ENCODE results near the gene NEGR1.

NEGR1 gene

GRCh38 chr1:71557138-71557537 lies 725.2 kb downstream of the NEGR1 start:
- H3K4me1 ChIP-seq (ENCODE audit: control insufficient read depth, insufficient read depth, low read length) = peaks cover 13% of the 10 kb centered on the region
- H3K4me2 ChIP-seq (ENCODE audit: low read length) = no peak overlapping the region
- H3K9me3 ChIP-seq (replicated peaks; ENCODE audit: low read length) = no peaks in the 10 kb centered on the region
- H3K27me3 ChIP-seq (ENCODE audit: control insufficient read depth, insufficient read depth, low read length) = no peaks in the 10 kb centered on the region
- no peaks in the 10 kb centered on the region for H3K36me3 ChIP-seq (ENCODE audit: insufficient read depth, low read length)
- no peak overlapping the region for H3K9ac ChIP-seq (ENCODE audit: low read depth, low read length)
- H3K4me3 ChIP-seq (ENCODE audit: low read length) = no peak overlapping the region

GRCh38 chr1:71548398-71548890 lies 733.9 kb downstream of the NEGR1 start:
- no peaks in the 10 kb centered on the region for H3K36me3 ChIP-seq (ENCODE audit: insufficient read depth, low read length)
- H3K27me3 ChIP-seq (ENCODE audit: control insufficient read depth, insufficient read depth, low read length) = no peaks in the 10 kb centered on the region
- no peak overlapping the region for H3K4me2 ChIP-seq (ENCODE audit: low read length)
- H3K4me1 ChIP-seq (ENCODE audit: control insufficient read depth, insufficient read depth, low read length) = no peaks in the 10 kb centered on the region
- H3K4me3 ChIP-seq (ENCODE audit: low read length) = no peak overlapping the region
- no peak overlapping the region for H3K9ac ChIP-seq (ENCODE audit: low read depth, low read length)
- H3K9me3 ChIP-seq (replicated peaks; ENCODE audit: low read length) = no peaks in the 10 kb centered on the region

DNA sequence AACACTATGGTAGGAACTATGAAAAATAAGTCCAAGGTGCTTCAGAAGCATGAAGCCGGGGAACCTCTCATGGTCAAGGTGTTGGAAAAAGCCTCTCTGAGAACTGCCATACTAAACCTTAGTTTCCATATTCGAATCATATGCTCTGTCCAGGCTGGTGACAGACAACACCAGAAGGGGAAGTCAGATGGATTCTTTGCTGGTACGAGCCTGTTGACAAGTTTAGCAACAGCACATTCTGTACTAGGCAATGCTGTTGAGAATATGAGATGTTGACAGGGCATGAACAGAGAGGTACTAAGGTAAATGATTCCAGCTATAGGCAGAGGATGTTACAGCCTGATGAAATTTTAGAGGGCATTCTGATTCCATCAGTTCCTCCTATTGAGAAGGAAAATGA lies 740.2 kb downstream of the NEGR1 start:
- Histone ChIP-seq H3K36me3 (ENCODE audit: insufficient read depth, low read length) (no peaks in the 10 kb centered on the region), H3K9ac (ENCODE audit: low read depth, low read length) (no peak overlapping the region)

DNA sequence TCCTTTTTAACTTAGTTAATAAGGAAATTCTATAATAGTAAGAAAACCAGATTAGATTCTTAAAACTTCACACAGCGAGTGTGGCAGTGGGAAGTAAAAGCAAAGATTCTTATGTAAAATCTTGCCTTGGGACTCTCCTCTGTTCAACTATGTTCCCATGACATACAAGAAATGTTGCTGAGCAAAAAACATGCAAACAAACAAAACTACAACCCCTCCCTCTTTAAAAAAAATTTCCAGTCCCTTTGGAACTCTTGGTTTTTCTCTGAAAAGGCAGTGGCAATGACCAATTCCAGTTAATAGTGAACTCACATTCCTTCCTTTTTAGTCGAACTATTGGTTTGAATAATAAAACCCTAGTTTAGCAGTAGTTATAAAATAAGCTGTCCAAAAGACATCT lies 748.4 kb downstream of the NEGR1 start:
- Histone ChIP-seq H3K4me2 (ENCODE audit: low read length) (no peak overlapping the region), H3K9ac (ENCODE audit: low read depth, low read length) (no peak overlapping the region), H3K4me3 (ENCODE audit: low read length) (no peak overlapping the region), H3K36me3 (ENCODE audit: insufficient read depth, low read length) (no peaks in the 10 kb centered on the region), H3K27me3 (ENCODE audit: control insufficient read depth, insufficient read depth, low read length) (no peaks in the 10 kb centered on the region), H3K9me3 (replicated peaks; ENCODE audit: low read length) (no peaks in the 10 kb centered on the region), H3K4me1 (ENCODE audit: control insufficient read depth, insufficient read depth, low read length) (no peaks in the 10 kb centered on the region)

More for the DNA sequence above, 740.2 kb downstream of the NEGR1 start:
- Histone ChIP-seq H3K4me1 (ENCODE audit: control insufficient read depth, insufficient read depth, low read length) (no peaks in the 10 kb centered on the region), H3K27me3 (ENCODE audit: control insufficient read depth, insufficient read depth, low read length) (no peaks in the 10 kb centered on the region), H3K9me3 (replicated peaks; ENCODE audit: low read length) (no peaks in the 10 kb centered on the region), H3K4me2 (ENCODE audit: low read length) (no peak overlapping the region), H3K4me3 (ENCODE audit: low read length) (no peak overlapping the region)

DNA sequence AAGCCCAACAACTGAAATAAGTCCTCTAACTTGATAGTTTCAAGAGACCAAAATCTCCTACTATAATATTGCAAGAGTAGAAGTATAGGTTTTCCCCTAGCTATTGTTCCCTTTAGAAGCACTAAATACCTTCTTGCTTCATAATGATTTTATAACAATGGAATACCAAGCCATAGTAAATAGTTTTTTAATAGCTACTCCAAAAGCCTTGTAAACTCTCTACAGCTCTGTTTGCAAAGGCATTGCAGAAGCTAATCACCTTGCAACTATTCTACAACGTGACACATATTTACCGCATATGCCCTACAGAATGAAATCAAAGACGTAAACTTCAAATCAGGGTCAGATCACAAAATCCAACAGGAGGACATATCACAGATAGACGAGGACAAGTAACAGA lies 750.0 kb downstream of the NEGR1 start:
- Histone ChIP-seq H3K9me3 (replicated peaks; ENCODE audit: low read length) (no peaks in the 10 kb centered on the region), H3K36me3 (ENCODE audit: insufficient read depth, low read length) (no peaks in the 10 kb centered on the region), H3K4me1 (ENCODE audit: control insufficient read depth, insufficient read depth, low read length) (peaks cover under 1% of the 10 kb centered on the region), H3K9ac (ENCODE audit: low read depth, low read length) (no peak overlapping the region), H3K27me3 (ENCODE audit: control insufficient read depth, insufficient read depth, low read length) (no peaks in the 10 kb centered on the region), H3K4me2 (ENCODE audit: low read length) (no peak overlapping the region), H3K4me3 (ENCODE audit: low read length) (no peak overlapping the region)

- H3K9ac ChIP-seq (ENCODE audit: low read depth, low read length) = no peak overlapping the region
- no peak overlapping the region for H3K4me3 ChIP-seq (ENCODE audit: low read length)
- peak overlapping the region; percentile 47 for H3K4me2 ChIP-seq (ENCODE audit: low read length)
- peaks cover 10% of the 10 kb centered on the region for H3K4me1 ChIP-seq (ENCODE audit: control insufficient read depth, insufficient read depth, low read length)
- no peaks in the 10 kb centered on the region for H3K9me3 ChIP-seq (replicated peaks; ENCODE audit: low read length)
- H3K36me3 ChIP-seq (ENCODE audit: insufficient read depth, low read length) = no peaks in the 10 kb centered on the region
- no peaks in the 10 kb centered on the region for H3K27me3 ChIP-seq (ENCODE audit: control insufficient read depth, insufficient read depth, low read length)
Observed at GRCh38 chr1:71526824-71527223, 755.5 kb downstream of the NEGR1 start.

DNA sequence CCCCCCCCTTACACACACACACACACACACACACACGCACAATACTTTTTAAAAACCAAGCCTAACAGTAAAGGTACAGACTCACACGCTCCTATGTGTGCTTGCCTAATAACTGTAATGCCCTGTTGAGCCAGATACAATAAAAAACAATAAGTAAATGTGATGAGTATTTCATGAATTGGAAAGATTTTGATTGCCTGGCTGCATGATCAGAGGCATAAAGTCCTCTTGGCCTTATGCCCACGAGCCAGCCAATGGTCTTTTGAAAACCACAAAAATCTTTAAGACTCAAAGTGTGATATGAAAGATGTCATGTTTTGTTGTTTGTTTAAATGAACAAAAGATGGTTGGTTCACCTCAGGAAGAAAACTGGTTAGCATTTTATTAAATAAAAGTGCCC lies 759.6 kb downstream of the NEGR1 start:
- no peaks in the 10 kb centered on the region for H3K9me3 ChIP-seq (replicated peaks; ENCODE audit: low read length)
- no peak overlapping the region for H3K9ac ChIP-seq (ENCODE audit: low read depth, low read length)
- H3K4me3 ChIP-seq (ENCODE audit: low read length) = no peak overlapping the region
- no peak overlapping the region for H3K4me2 ChIP-seq (ENCODE audit: low read length)
- H3K36me3 ChIP-seq (ENCODE audit: insufficient read depth, low read length) = no peaks in the 10 kb centered on the region
- no peaks in the 10 kb centered on the region for H3K27me3 ChIP-seq (ENCODE audit: control insufficient read depth, insufficient read depth, low read length)
- H3K4me1 ChIP-seq (ENCODE audit: control insufficient read depth, insufficient read depth, low read length) = peaks cover 10% of the 10 kb centered on the region

DNA sequence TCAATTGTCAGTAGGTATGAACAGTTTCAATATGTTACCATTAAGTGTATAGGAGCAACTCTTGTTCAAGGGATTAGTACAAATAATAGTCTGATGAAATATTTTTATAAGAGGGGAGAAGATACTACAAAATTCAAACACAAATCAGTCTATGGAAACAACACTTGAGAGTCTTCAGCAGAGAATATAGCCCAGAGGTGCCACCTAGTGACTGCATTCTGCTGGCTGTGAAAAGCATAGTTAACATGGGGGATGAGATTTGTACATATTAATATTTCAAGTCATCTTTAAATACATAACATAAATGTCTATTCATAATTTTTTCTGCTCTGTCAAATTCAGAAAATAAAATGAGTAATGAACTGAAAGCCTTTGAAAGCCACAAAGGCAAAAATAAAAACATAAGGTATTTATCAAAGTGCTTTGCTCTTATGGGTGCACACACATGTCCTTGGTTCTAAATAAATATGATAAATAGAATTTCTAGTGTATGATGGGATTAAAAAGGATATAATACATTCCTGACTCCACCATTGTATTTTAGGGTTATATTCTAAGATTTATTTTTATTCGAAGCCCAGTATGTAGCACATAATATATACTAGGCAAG lies 760.6 kb downstream of the NEGR1 start:
- Histone ChIP-seq H3K9ac (ENCODE audit: low read depth, low read length) (no peak overlapping the region), H3K4me1 (ENCODE audit: control insufficient read depth, insufficient read depth, low read length) (peaks cover 6% of the 10 kb centered on the region), H3K4me2 (ENCODE audit: low read length) (no peak overlapping the region), H3K9me3 (replicated peaks; ENCODE audit: low read length) (no peaks in the 10 kb centered on the region), H3K4me3 (ENCODE audit: low read length) (no peak overlapping the region), H3K36me3 (ENCODE audit: insufficient read depth, low read length) (no peaks in the 10 kb centered on the region), H3K27me3 (ENCODE audit: control insufficient read depth, insufficient read depth, low read length) (no peaks in the 10 kb centered on the region)

DNA sequence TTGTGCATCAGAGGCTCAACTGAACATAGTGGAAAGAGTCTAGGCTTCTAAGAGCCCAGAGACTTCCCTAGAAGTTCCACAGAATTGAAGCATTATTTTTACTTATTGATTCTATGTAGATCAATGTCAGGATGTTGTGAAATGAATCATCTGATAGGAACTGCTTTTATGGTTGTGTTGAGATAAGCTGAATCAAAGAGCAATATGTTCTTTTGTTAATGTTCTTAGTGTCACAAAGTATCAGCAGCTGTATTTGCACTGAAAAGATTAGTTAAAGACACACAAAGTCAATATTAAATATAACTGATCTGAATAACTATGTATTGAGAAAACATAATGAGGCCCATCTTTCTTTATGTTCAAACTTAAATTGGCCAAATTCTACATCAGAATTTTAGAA lies 770.8 kb downstream of the NEGR1 start:
- Histone ChIP-seq H3K4me1 (ENCODE audit: control insufficient read depth, insufficient read depth, low read length) (no peaks in the 10 kb centered on the region), H3K9me3 (replicated peaks; ENCODE audit: low read length) (no peaks in the 10 kb centered on the region), H3K27me3 (ENCODE audit: control insufficient read depth, insufficient read depth, low read length) (no peaks in the 10 kb centered on the region), H3K36me3 (ENCODE audit: insufficient read depth, low read length) (no peaks in the 10 kb centered on the region), H3K9ac (ENCODE audit: low read depth, low read length) (no peak overlapping the region), H3K4me3 (ENCODE audit: low read length) (no peak overlapping the region), H3K4me2 (ENCODE audit: low read length) (no peak overlapping the region)

- Histone ChIP-seq H3K4me1 (ENCODE audit: control insufficient read depth, insufficient read depth, low read length) (no peaks in the 10 kb centered on the region), H3K4me3 (ENCODE audit: low read length) (no peak overlapping the region), H3K27me3 (ENCODE audit: control insufficient read depth, insufficient read depth, low read length) (no peaks in the 10 kb centered on the region), H3K9me3 (replicated peaks; ENCODE audit: low read length) (no peaks in the 10 kb centered on the region), H3K36me3 (ENCODE audit: insufficient read depth, low read length) (no peaks in the 10 kb centered on the region), H3K9ac (ENCODE audit: low read depth, low read length) (no peak overlapping the region), H3K4me2 (ENCODE audit: low read length) (no peak overlapping the region)
Observed at GRCh38 chr1:71510725-71511124, 771.6 kb downstream of the NEGR1 start.

- Histone ChIP-seq H3K4me2 (ENCODE audit: low read length) (no peak overlapping the region), H3K4me1 (ENCODE audit: control insufficient read depth, insufficient read depth, low read length) (no peaks in the 10 kb centered on the region)
Observed at GRCh38 chr1:71509051-71509595, 773.2 kb downstream of the NEGR1 start.

DNA sequence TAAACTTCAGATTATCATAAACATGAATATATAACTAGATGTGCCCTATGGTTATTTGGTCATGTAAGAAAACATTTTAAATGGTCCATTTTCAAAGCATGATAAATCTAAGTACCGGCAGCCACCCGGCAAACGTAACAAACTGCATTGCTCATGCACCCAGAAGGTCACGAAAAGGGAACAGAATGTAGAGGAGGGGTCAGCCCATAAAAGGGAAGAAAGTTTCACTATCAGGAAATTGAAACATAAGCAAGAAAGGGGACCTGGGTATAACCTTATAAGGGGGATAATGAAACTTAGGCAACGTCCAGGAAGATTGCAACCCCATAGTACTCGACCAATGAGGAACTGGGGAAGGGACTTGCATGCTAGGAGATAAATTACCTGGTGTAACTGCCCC lies 780.3 kb downstream of the NEGR1 start:
- Histone ChIP-seq H3K4me1 (ENCODE audit: control insufficient read depth, insufficient read depth, low read length) (no peaks in the 10 kb centered on the region), H3K27me3 (ENCODE audit: control insufficient read depth, insufficient read depth, low read length) (no peaks in the 10 kb centered on the region), H3K4me2 (ENCODE audit: low read length) (no peak overlapping the region), H3K4me3 (ENCODE audit: low read length) (no peak overlapping the region), H3K9ac (ENCODE audit: low read depth, low read length) (no peak overlapping the region), H3K9me3 (replicated peaks; ENCODE audit: low read length) (no peaks in the 10 kb centered on the region), H3K36me3 (ENCODE audit: insufficient read depth, low read length) (no peaks in the 10 kb centered on the region)

More at GRCh38 chr1:71509051-71509595, 773.2 kb downstream of the NEGR1 start:
- Histone ChIP-seq H3K9me3 (replicated peaks; ENCODE audit: low read length) (no peaks in the 10 kb centered on the region), H3K36me3 (ENCODE audit: insufficient read depth, low read length) (no peaks in the 10 kb centered on the region), H3K4me3 (ENCODE audit: low read length) (no peak overlapping the region), H3K27me3 (ENCODE audit: control insufficient read depth, insufficient read depth, low read length) (no peaks in the 10 kb centered on the region), H3K9ac (ENCODE audit: low read depth, low read length) (no peak overlapping the region)
